ENCODE measurements around the gene RTTN. TPM values are rescaled to one million over a fixed set of nuclear protein-coding genes. Genes with fewer than 3 reads are reported as not detected.

The RTTN gene
- total RNA-seq, 2 experiments from 2014 or later, result 19.8 to 29.7 TPM

GRCh38 chr18:69974365-69974764 is 231.1 kb downstream of the RTTN start:
- H2AFZ ChIP-seq (ENCODE audit: low read length), result no peak overlapping the region
- no peaks in the 10 kb centered on the region for H3K79me2 ChIP-seq (ENCODE audit: insufficient read depth, low read depth, low read length)
- no peak overlapping the region for H3K4me2 ChIP-seq (ENCODE audit: low read length)
- no peaks in the 10 kb centered on the region for H3K9me2 ChIP-seq (ENCODE audit: insufficient read depth, low read length)
- no peaks in the 10 kb centered on the region for H3K4me1 ChIP-seq (ENCODE audit: insufficient read depth, low read length, poor library complexity, severe bottlenecking)
- DNase-seq (ENCODE audit: low spot score), result no peak
- intact Hi-C loops (cut with micrococcal nuclease; ENCODE audit: unreplicated experiment), result no loop called here
- no peaks in the 10 kb centered on the region for H3K36me3 ChIP-seq (ENCODE audit: insufficient read depth, low read length)
- H3K4me3 ChIP-seq (ENCODE audit: low read depth, low read length, poor library complexity, severe bottlenecking), result no peak overlapping the region
- ChIA-PET POLR2A (no interaction called here), CTCF (ENCODE audit: unreplicated experiment) (no interaction called here)
- TF ChIP-seq EZH2phosphoT487 (IDR thresholded peaks at IDR 0.05; ENCODE audit: borderline replicate concordance, low read depth, low read length) (no peak), CTCF (conservative IDR thresholded peaks at IDR 0.05; ENCODE audit: low read length) (no peak)
- H3K27ac ChIP-seq (ENCODE audit: low read depth, low read length, poor library complexity, severe bottlenecking), result no peak overlapping the region
- BruUV-seq (replicated peaks), result no TSS peak
- H3K9me3 ChIP-seq (ENCODE audit: low read length), result no peaks in the 10 kb centered on the region
- H4K20me1 ChIP-seq (ENCODE audit: insufficient read depth, low read length), result no peaks in the 10 kb centered on the region

- no peaks in the 10 kb centered on the region for H3K9me2 ChIP-seq (ENCODE audit: insufficient read depth, low read length)
- H4K20me1 ChIP-seq (ENCODE audit: insufficient read depth, low read length), result no peaks in the 10 kb centered on the region
- BruUV-seq (replicated peaks), result no TSS peak
- intact Hi-C loops (cut with micrococcal nuclease; ENCODE audit: unreplicated experiment), result no loop called here
- CTCF ChIA-PET (ENCODE audit: unreplicated experiment), result no interaction called here
- no peak overlapping the region for H2AFZ ChIP-seq (ENCODE audit: low read length)
- H3K36me3 ChIP-seq (ENCODE audit: insufficient read depth, low read length), result no peaks in the 10 kb centered on the region
- no peak for DNase-seq (ENCODE audit: low spot score)
- POLR2A ChIA-PET, result no interaction called here
- H3K27ac ChIP-seq (ENCODE audit: low read depth, low read length, poor library complexity, severe bottlenecking), result no peak overlapping the region
- no peak overlapping the region for H3K4me2 ChIP-seq (ENCODE audit: low read length)
- TF ChIP-seq EZH2phosphoT487 (IDR thresholded peaks at IDR 0.05; ENCODE audit: borderline replicate concordance, low read depth, low read length), result no peak
- TF ChIP-seq CTCF (conservative IDR thresholded peaks at IDR 0.05; ENCODE audit: low read length), result no peak
- H3K79me2 ChIP-seq (ENCODE audit: insufficient read depth, low read depth, low read length), result no peaks in the 10 kb centered on the region
- H3K9me3 ChIP-seq (ENCODE audit: low read length), result no peaks in the 10 kb centered on the region
- H3K4me3 ChIP-seq (ENCODE audit: low read depth, low read length, poor library complexity, severe bottlenecking), result no peak overlapping the region
- H3K4me1 ChIP-seq (ENCODE audit: insufficient read depth, low read length, poor library complexity, severe bottlenecking), result no peaks in the 10 kb centered on the region
Observed at GRCh38 chr18:69969491-69969890, 236.0 kb downstream of the RTTN start.

DNA sequence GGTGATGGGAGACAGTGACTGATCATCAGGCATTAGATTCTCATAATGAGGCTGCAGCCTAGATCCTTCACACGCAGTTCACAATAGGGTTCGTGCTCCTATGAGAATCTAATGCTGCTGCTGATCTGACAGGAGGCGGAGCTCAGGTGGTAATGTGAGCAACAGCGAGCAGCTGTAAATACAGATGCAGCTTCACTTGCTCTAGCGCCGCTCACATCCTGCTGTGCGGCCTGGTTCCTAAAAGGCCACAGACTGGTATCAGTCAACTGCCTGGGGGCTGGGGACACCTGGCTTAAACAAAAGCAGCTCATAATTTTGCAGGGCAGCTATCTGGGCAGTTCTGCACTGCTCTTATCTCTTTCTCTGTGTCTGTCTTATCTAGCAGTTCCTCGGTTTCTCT is 237.4 kb downstream of the RTTN start:
- H3K4me2 ChIP-seq (ENCODE audit: low read length), result no peak overlapping the region
- no peaks in the 10 kb centered on the region for H3K79me2 ChIP-seq (ENCODE audit: insufficient read depth, low read depth, low read length)
- H2AFZ ChIP-seq (ENCODE audit: low read length), result no peak overlapping the region
- no peaks in the 10 kb centered on the region for H3K4me1 ChIP-seq (ENCODE audit: insufficient read depth, low read length, poor library complexity, severe bottlenecking)
- intact Hi-C loops (cut with micrococcal nuclease; ENCODE audit: unreplicated experiment), result no loop called here
- no peaks in the 10 kb centered on the region for H4K20me1 ChIP-seq (ENCODE audit: insufficient read depth, low read length)
- POLR2A ChIA-PET, result no interaction called here
- TF ChIP-seq CTCF (conservative IDR thresholded peaks at IDR 0.05; ENCODE audit: low read length) (no peak), EZH2phosphoT487 (IDR thresholded peaks at IDR 0.05; ENCODE audit: borderline replicate concordance, low read depth, low read length) (no peak)
- no peak for DNase-seq (ENCODE audit: low spot score)
- H3K4me3 ChIP-seq (ENCODE audit: low read depth, low read length, poor library complexity, severe bottlenecking), result no peak overlapping the region
- H3K36me3 ChIP-seq (ENCODE audit: insufficient read depth, low read length), result no peaks in the 10 kb centered on the region
- CTCF ChIA-PET (ENCODE audit: unreplicated experiment), result no interaction called here
- H3K9me2 ChIP-seq (ENCODE audit: insufficient read depth, low read length), result no peaks in the 10 kb centered on the region
- no TSS peak for BruUV-seq (replicated peaks)
- no peaks in the 10 kb centered on the region for H3K9me3 ChIP-seq (ENCODE audit: low read length)
- no peak overlapping the region for H3K27ac ChIP-seq (ENCODE audit: low read depth, low read length, poor library complexity, severe bottlenecking)

Data from OCI-LY7 (cell line).